GM23338 (cell line): ENCODE data around the gene TRIM23.

Experiments used
- CTCF ChIP-seq, 2 experiments: fragments of 200-600 bp in 1 of 2; sonication (generic) in 1 of 2; conservative IDR thresholded peaks; 2 replicates each; pipeline versions ENCODE4 v1.5.1 to v1.6.1; 2016 to 2017; ENCODE audit warnings: antibody characterized with exemption in 2 of 2, low read depth in 2 of 2, mild to moderate bottlenecking in 2 of 2, moderate library complexity in 1 of 2
- ETS1 ChIP-seq: IDR thresholded peaks from 2 replicates; pipeline ENCODE4 v1.6.1; 2016; ENCODE audit warnings: antibody characterized with exemption
- EZH2 ChIP-seq: fragments of 200-600 bp; sonication (generic); IDR thresholded peaks from one replicate; pipeline ENCODE4 v1.8.0; 2017; ENCODE audit warnings: antibody characterized with exemption, mild to moderate bottlenecking, low read depth; ENCODE audit not compliant: unreplicated experiment
- EZH2phosphoT487 ChIP-seq: fragments of 200-600 bp; sonication (generic); IDR thresholded peaks from one replicate; pipeline ENCODE4 v1.8.1; 2018; ENCODE audit warnings: antibody characterized with exemption; ENCODE audit not compliant: unreplicated experiment
- POLR2AphosphoS5 ChIP-seq: IDR thresholded peaks from 2 replicates; pipeline ENCODE4 v1.6.1; 2016; ENCODE audit warnings: antibody characterized with exemption, low read depth
- REST ChIP-seq: IDR thresholded peaks from one replicate; pipeline ENCODE4 v1.6.1; 2018; ENCODE audit warnings: antibody characterized with exemption; ENCODE audit not compliant: unreplicated experiment
- ZNF462 ChIP-seq: fragments of 250-450 bp; sonication (Bioruptor Pico); IDR thresholded peaks from 2 replicates; pipeline ENCODE4 v1.5.0; 2020; ENCODE audit warnings: mild to moderate bottlenecking, moderate library complexity

- no peak for TF ChIP-seq CTCF (conservative IDR thresholded peaks at IDR 0.05; ENCODE audit: low read depth in 2 of 2)
- TF ChIP-seq EZH2 = no peak
- no peak for TF ChIP-seq REST
- TF ChIP-seq EZH2phosphoT487 = no peak
- TF ChIP-seq POLR2AphosphoS5 = peak; percentile 17
- TF ChIP-seq ZNF462 = no peak
- peak; percentile 30 for TF ChIP-seq ETS1
Measured at GRCh38 chr5:65624571-65625555, 730 bp upstream of the TRIM23 start, which contains the start of the genes SHLD3 and TRAPPC13.
